Measurements from ENCODE around the gene PCDH19. TPM values are rescaled to one million over a fixed set of nuclear protein-coding genes. Genes with fewer than 3 reads are reported as not detected.

PCDH19 gene
- total and polyA plus RNA-seq, 2 experiments from 2014 or later: 0.87 to 1.4 TPM

GRCh38 chrX:100296183-100296753 lies 113.8 kb downstream of the PCDH19 start:
- Histone ChIP-seq H3K27me3 (ENCODE audit: insufficient read depth) (no peaks in the 10 kb centered on the region), H4K20me1 (replicated peaks; ENCODE audit: insufficient read depth) (no peaks in the 10 kb centered on the region), H2AFZ (no peak overlapping the region), H3K4me3 (no peak overlapping the region), H3F3A (replicated peaks; ENCODE audit: low read depth) (no peaks in the 10 kb centered on the region), H3K4me2 (no peak overlapping the region), H3K36me3 (ENCODE audit: insufficient read depth) (no peaks in the 10 kb centered on the region), H3K79me2 (replicated peaks; ENCODE audit: insufficient read depth) (no peaks in the 10 kb centered on the region), H3K4me1 (ENCODE audit: insufficient read depth) (no peaks in the 10 kb centered on the region), H3K27ac (ENCODE audit: low read depth) (no peak overlapping the region), H3K9me2 (ENCODE audit: insufficient read depth) (no peaks in the 10 kb centered on the region)
- Mint-ChIP-seq H3K27me3 (ENCODE audit: insufficient read depth, low read depth, poor library complexity) (peaks cover 6% of the 10 kb centered on the region), H3K4me1 (peaks cover 6% of the 10 kb centered on the region), H3K4me3 (no peak overlapping the region), H3K27ac (no peak overlapping the region), H3K36me3 (ENCODE audit: low read depth) (no peaks in the 10 kb centered on the region), H3K9me3 (no peaks in the 10 kb centered on the region)
- ATAC-seq (peak; percentile 92), DNase-seq (ENCODE audit: low spot score) (peak; percentile 32)
- TF ChIP-seq ZNF462 (CRISPR knock-in tag; IDR thresholded peaks at IDR 0.05) (peak; percentile 57), POLR2AphosphoS5 (IDR thresholded peaks at IDR 0.05; ENCODE audit: low read depth) (no peak), JUNB (IDR thresholded peaks at IDR 0.05; ENCODE audit: unreplicated experiment) (no peak), ETS1 (IDR thresholded peaks at IDR 0.05) (no peak)
- TF ChIP-seq, protein P1, sequence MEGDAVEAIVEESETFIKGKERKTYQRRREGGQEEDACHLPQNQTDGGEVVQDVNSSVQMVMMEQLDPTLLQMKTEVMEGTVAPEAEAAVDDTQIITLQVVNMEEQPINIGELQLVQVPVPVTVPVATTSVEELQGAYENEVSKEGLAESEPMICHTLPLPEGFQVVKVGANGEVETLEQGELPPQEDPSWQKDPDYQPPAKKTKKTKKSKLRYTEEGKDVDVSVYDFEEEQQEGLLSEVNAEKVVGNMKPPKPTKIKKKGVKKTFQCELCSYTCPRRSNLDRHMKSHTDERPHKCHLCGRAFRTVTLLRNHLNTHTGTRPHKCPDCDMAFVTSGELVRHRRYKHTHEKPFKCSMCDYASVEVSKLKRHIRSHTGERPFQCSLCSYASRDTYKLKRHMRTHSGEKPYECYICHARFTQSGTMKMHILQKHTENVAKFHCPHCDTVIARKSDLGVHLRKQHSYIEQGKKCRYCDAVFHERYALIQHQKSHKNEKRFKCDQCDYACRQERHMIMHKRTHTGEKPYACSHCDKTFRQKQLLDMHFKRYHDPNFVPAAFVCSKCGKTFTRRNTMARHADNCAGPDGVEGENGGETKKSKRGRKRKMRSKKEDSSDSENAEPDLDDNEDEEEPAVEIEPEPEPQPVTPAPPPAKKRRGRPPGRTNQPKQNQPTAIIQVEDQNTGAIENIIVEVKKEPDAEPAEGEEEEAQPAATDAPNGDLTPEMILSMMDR (conservative IDR thresholded peaks at IDR 0.05; ENCODE audit: low read depth in 2 of 2): no peak
